Measurements from ENCODE around the gene ZNF518A.

ZNF518A gene

GRCh38 chr10:96124230-96125141, 5.6 kb upstream of the ZNF518A start (continued):
- no peak for TF ChIP-seq ZSCAN4 (tag by site-specific recombination; IDR thresholded peaks at IDR 0.05)
- TF ChIP-seq ZNF302 (tag by site-specific recombination; IDR thresholded peaks at IDR 0.05; ENCODE audit: low read depth): no peak
- TF ChIP-seq ZSCAN18 (tag by site-specific recombination; IDR thresholded peaks at IDR 0.05): 0 out of 2 replicates have a peak, but pooled peaks have one; percentile 45
- no peak for TF ChIP-seq HOXA7 (CRISPR knock-in tag; IDR thresholded peaks at IDR 0.05; ENCODE audit: borderline replicate concordance)
- no peak for TF ChIP-seq HOXC10 (CRISPR knock-in tag; IDR thresholded peaks at IDR 0.05)
- no peak for TF ChIP-seq ZNF19 (tag by site-specific recombination; IDR thresholded peaks at IDR 0.05; ENCODE audit: low read depth)
- no peak for TF ChIP-seq HOXD13 (CRISPR knock-in tag; IDR thresholded peaks at IDR 0.05; ENCODE audit: borderline replicate concordance)
- TF ChIP-seq ZNF571 (tag by site-specific recombination; IDR thresholded peaks at IDR 0.05): no peak
- no peak for TF ChIP-seq ZNF707 (tag by site-specific recombination; IDR thresholded peaks at IDR 0.05)
- no peak for TF ChIP-seq REPIN1 (tag by site-specific recombination; IDR thresholded peaks at IDR 0.05; ENCODE audit: low read depth)
- TF ChIP-seq ZNF449 (tag by site-specific recombination; IDR thresholded peaks at IDR 0.05): 0 out of 2 replicates have a peak, but pooled peaks have one; percentile 35
- no peak for TF ChIP-seq ZNF777 (tag by site-specific recombination; IDR thresholded peaks at IDR 0.05; ENCODE audit: borderline replicate concordance)
- no peak for TF ChIP-seq ZNF112 (tag by site-specific recombination; IDR thresholded peaks at IDR 0.05)
- TF ChIP-seq ZNF426 (tag by site-specific recombination; IDR thresholded peaks at IDR 0.05): no peak
- no peak for TF ChIP-seq ZNF521 (tag by site-specific recombination; IDR thresholded peaks at IDR 0.05)
- no peak for TF ChIP-seq ZNF292 (tag by site-specific recombination; IDR thresholded peaks at IDR 0.05; ENCODE audit: borderline replicate concordance, low read depth)
- TF ChIP-seq ZNF518A (tag by site-specific recombination; conservative IDR thresholded peaks at IDR 0.05; ENCODE audit: low read depth): peak; percentile 61
- no peak for TF ChIP-seq PBX3 (CRISPR knock-in tag; IDR thresholded peaks at IDR 0.05)
- no peak for TF ChIP-seq GFI1B (tag by site-specific recombination; IDR thresholded peaks at IDR 0.05)
- peak; percentile 57; the same call in 1 of the 2 replicates for TF ChIP-seq KLF8 (tag by site-specific recombination; IDR thresholded peaks at IDR 0.05)
- no peak for TF ChIP-seq ZNF404 (tag by site-specific recombination; IDR thresholded peaks at IDR 0.05)
- no peak for TF ChIP-seq ZNF837 (tag by site-specific recombination; IDR thresholded peaks at IDR 0.05)
- TF ChIP-seq ZNF2 (tag by site-specific recombination; IDR thresholded peaks at IDR 0.05): peak; percentile 68; the same call in 1 of the 2 replicates
- no peak for TF ChIP-seq ZNF223 (tag by site-specific recombination; IDR thresholded peaks at IDR 0.05)
- no peak for TF ChIP-seq ZNF433 (tag by site-specific recombination; IDR thresholded peaks at IDR 0.05; ENCODE audit: low read depth)
- 0 out of 2 replicates have a peak, but pooled peaks have one; percentile 69 for TF ChIP-seq ZNF561 (tag by site-specific recombination; IDR thresholded peaks at IDR 0.05; ENCODE audit: borderline replicate concordance)

All from HEK293 (cell line).